Right lung (tissue), 5 donors: ENCODE measurements around the gene RDH5. TPM values are rescaled to one million over a fixed set of nuclear protein-coding genes. Genes with fewer than 3 reads are reported as not detected.

ENCODE experiments used
- DNase-seq, 2 donors: peaks; one replicate each; pipeline ENCODE4 v3.0.0-alpha.2; 2013
- polyA plus RNA-seq, 5 donors: library from polyadenylated mRNA; unstranded; fragments of 120-200 nt; gene quantifications; one replicate each; pipeline versions ENCODE4 v1.2.1 to v1.2.3, GENCODE V29; 2013; ENCODE audit warnings: inconsistent platforms in 1 of 5, low replicate concordance in 1 of 5; ENCODE audit not compliant: insufficient read length in 5 of 5, insufficient read depth in 1 of 5

Gene RDH5
- polyA plus RNA-seq, 5 donors = 8.7 to 15.0 (median 10.6) TPM

GRCh38 chr12:55711786-55712553 is 8.2 kb upstream of the RDH5 start:
- peak; percentile 49 to 51 for DNase-seq

GRCh38 chr12:55712700-55713415 is 7.3 kb upstream of the RDH5 start:
- DNase-seq = no peak

GRCh38 chr12:55713721-55714120 is 6.5 kb upstream of the RDH5 start:
- no peak for DNase-seq

- no peak for DNase-seq
Measured at GRCh38 chr12:55715169-55715764, 4.9 kb upstream of the RDH5 start.

- DNase-seq = peak; percentile 94 to 97
Measured at GRCh38 chr12:55715833-55716581, 4.2 kb upstream of the RDH5 start, which contains the start of gene BLOC1S1. Gene BLOC1S1 (plus strand): TSS chr12:55716046. CDS start chr12:55716052, 6 bp downstream.

GRCh38 chr12:55716582-55716957 is 3.6 kb upstream of the RDH5 start:
- DNase-seq = no peak

GRCh38 chr12:55717011-55718007 is 2.9 kb upstream of the RDH5 start:
- no peak for DNase-seq

- DNase-seq = no peak
Measured at GRCh38 chr12:55718015-55718414, 2.2 kb upstream of the RDH5 start.

- DNase-seq = no peak
Measured at GRCh38 chr12:55718624-55719275, 1.4 kb upstream of the RDH5 start.

- no peak for DNase-seq
Measured at GRCh38 chr12:55719371-55719770, 822 bp upstream of the RDH5 start.

- no peak for DNase-seq
Measured at GRCh38 chr12:55720894-55721444, 776 bp downstream of the RDH5 start.

GRCh38 chr12:55721601-55722213 is 1.5 kb downstream of the RDH5 start:
- no peak for DNase-seq

GRCh38 chr12:55722948-55723347 is 2.8 kb downstream of the RDH5 start:
- DNase-seq = no peak

- no peak for DNase-seq
Measured at GRCh38 chr12:55723516-55724225, 3.5 kb downstream of the RDH5 start.

- no peak for DNase-seq
Measured at GRCh38 chr12:55724226-55724939, 4.2 kb downstream of the RDH5 start.

GRCh38 chr12:55724940-55725309 is 4.7 kb downstream of the RDH5 start:
- DNase-seq = no peak

GRCh38 chr12:55725556-55725955 is 5.4 kb downstream of the RDH5 start:
- DNase-seq = no peak

- no peak for DNase-seq
Measured at GRCh38 chr12:55726971-55727370, 6.8 kb downstream of the RDH5 start.
